D721Med (cell line): ENCODE measurements around the gene IMPA2.

Experiments used
- DNase-seq: peaks from one replicate; pipeline ENCODE4 v3.0.0; 2011; ENCODE audit warnings: low spot score; ENCODE audit not compliant: insufficient read length
- FAIRE-seq: peaks from 2 replicates; lab custom pipeline; 2011; peaks lifted over from hg19 to GRCh38; lab: Jason Lieb, UNC
- TF ChIP-seq, protein P1 (sequence below): IDR thresholded peaks from 2 replicates; pipeline ENCODE4 v1.5.1; 2012; ENCODE audit warnings: mild to moderate bottlenecking, control low read depth; ENCODE audit not compliant: insufficient read depth; ENCODE audit errors: missing control alignments

IMPA2 gene

GRCh38 chr18:11946756-11947155 is 34.6 kb upstream of the IMPA2 start:
- DNase-seq (no peak), FAIRE-seq (no peak)
- TF ChIP-seq, protein P1, sequence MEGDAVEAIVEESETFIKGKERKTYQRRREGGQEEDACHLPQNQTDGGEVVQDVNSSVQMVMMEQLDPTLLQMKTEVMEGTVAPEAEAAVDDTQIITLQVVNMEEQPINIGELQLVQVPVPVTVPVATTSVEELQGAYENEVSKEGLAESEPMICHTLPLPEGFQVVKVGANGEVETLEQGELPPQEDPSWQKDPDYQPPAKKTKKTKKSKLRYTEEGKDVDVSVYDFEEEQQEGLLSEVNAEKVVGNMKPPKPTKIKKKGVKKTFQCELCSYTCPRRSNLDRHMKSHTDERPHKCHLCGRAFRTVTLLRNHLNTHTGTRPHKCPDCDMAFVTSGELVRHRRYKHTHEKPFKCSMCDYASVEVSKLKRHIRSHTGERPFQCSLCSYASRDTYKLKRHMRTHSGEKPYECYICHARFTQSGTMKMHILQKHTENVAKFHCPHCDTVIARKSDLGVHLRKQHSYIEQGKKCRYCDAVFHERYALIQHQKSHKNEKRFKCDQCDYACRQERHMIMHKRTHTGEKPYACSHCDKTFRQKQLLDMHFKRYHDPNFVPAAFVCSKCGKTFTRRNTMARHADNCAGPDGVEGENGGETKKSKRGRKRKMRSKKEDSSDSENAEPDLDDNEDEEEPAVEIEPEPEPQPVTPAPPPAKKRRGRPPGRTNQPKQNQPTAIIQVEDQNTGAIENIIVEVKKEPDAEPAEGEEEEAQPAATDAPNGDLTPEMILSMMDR: no peak

DNA sequence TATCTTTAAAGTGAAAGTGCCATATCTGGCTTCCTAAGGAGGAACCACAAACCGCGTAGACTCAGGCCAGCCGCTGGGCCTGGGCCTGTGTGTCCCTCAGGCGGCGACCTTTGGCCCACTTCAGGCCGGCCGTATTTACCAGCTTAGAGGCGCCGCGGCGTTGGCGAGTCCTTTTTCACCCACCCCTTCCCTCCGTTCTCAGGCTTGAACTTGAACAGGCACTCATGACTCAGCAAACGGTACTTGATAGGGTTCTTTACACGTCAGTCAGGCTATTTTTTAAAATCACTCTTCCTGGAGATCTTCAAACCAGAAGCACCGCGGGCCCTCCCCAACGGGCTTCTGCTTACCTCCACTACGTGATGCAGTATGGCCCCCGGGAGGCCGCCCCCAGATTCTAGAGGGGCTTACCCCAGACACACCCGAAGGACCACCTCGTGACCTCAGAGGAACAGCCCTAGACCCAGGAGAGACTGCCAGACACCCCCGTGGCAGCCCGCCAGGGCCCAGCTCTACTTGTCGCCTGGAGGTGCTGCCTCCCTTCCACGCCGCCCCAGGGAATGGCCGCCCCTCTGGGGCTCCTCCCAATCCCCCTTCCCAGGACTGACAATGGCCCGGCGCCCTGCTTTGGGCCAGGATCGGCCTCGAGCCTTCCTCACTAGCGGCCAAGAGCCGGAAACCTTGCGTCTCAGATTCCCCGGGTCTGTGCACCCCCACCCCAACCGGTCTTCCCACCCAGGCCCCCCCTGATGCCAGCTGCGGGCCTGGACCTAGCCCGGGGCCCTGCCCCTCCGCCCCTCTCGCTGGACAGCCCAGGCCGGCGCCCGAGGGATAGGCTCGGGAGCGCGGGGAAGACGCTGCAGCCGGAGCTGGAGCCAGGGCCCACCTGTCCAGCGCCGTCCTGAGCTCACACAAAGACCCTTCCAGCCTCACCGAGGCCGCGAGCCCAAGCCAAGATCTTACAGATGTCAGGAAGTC is 33.8 kb upstream of the IMPA2 start:
- DNase-seq: no peak
- TF ChIP-seq, protein P1: no peak
- FAIRE-seq: no peak

GRCh38 chr18:11948852-11949523 is 32.3 kb upstream of the IMPA2 start:
- TF ChIP-seq, protein P1: no peak
- FAIRE-seq: no peak

GRCh38 chr18:11950824-11951223 is 30.5 kb upstream of the IMPA2 start:
- TF ChIP-seq, protein P1: no peak
- DNase-seq (no peak), FAIRE-seq (no peak)

More at GRCh38 chr18:11948852-11949523, 32.3 kb upstream of the IMPA2 start:
- no peak for DNase-seq

DNA sequence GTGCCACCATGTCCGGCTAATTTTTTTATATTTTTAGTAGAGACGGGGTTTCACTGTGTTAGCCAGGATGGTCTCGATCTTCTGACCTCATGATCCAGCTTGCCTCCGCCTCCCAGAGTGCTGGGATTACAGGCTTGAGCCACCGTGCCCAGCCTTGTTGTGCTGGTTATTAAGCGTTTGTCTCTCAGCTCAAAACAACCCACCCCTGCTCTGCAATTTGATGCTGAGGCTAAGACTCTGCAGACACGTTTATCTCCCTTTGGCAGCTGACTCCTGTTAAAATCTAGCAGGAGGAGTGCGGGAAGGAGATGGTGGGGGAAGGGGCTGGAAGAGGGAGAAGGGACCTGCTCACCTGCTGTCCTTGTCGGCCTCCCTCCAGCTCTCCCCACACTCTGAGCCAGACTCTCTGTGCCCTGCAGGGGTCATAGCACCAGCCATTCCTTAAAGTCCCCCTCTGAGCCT is 29.9 kb upstream of the IMPA2 start:
- TF ChIP-seq, protein P1: no peak
- no peak for DNase-seq
- no peak for FAIRE-seq

GRCh38 chr18:11953113-11953512 is 28.2 kb upstream of the IMPA2 start:
- no peak for FAIRE-seq
- TF ChIP-seq, protein P1: no peak
- no peak for DNase-seq
